Activated naive CD8-positive, alpha-beta T cell treated with anti-CD3 and anti-CD28 coated beads, Interleukin-2, amount 50 U/mL, for 24 hours (primary cell): Measurements from ENCODE around the gene CNGA1.
A peak's percentile ranks its signal among the peaks of the same experiment; 100 is the strongest.
"Not testable (repeated sequence)": the region's sequence is repeated elsewhere in the genome, so short reads cannot be mapped to it uniquely, and the experiment has no call there.

Source experiments
- ATAC-seq: fragments of 150-1000 bp; cut with Tn5 transposase; one replicate; pipeline ENCODE4 v1.10.0; 2021
- DNase-seq: peaks from one replicate; pipeline ENCODE4 v3.0.0; 2021
- H3K27ac Mint-ChIP-seq: one replicate; pipeline ENCODE4 v1.8.0; 2021; ENCODE audit warnings: mild to moderate bottlenecking, mixed read lengths
- H3K27me3 Mint-ChIP-seq: one replicate; pipeline ENCODE4 v1.8.0; 2021; ENCODE audit warnings: mixed read lengths
- H3K36me3 Mint-ChIP-seq: one replicate; pipeline ENCODE4 v1.8.0; 2021; ENCODE audit warnings: low read depth, mixed read lengths
- H3K4me1 Mint-ChIP-seq: one replicate; pipeline ENCODE4 v1.8.0; 2021; ENCODE audit warnings: mixed read lengths
- H3K4me3 Mint-ChIP-seq: one replicate; pipeline ENCODE4 v1.8.0; 2021; ENCODE audit warnings: mild to moderate bottlenecking, moderate library complexity, mixed read lengths
- H3K9me3 Mint-ChIP-seq: one replicate; pipeline ENCODE4 v1.8.0; 2021; ENCODE audit warnings: mixed read lengths

The CNGA1 gene

GRCh38 chr4:47968847-47969246 is 47.6 kb downstream of the CNGA1 start:
- H3K4me3 Mint-ChIP-seq: no peak overlapping the region

GRCh38 chr4:47954677-47955076 is 61.8 kb downstream of the CNGA1 start:
- DNase-seq (no peak), ATAC-seq (no peak)
- H3K27ac Mint-ChIP-seq: no peak overlapping the region
- H3K27me3 Mint-ChIP-seq: peaks cover 4% of the 10 kb centered on the region
- H3K4me3 Mint-ChIP-seq: no peak overlapping the region
- no peaks in the 10 kb centered on the region for H3K36me3 Mint-ChIP-seq
- no peaks in the 10 kb centered on the region for H3K9me3 Mint-ChIP-seq
- no peaks in the 10 kb centered on the region for H3K4me1 Mint-ChIP-seq

More at GRCh38 chr4:47968847-47969246, 47.6 kb downstream of the CNGA1 start:
- Mint-ChIP-seq H3K9me3 (peaks cover 4% of the 10 kb centered on the region), H3K36me3 (no peaks in the 10 kb centered on the region), H3K4me1 (no peaks in the 10 kb centered on the region), H3K27me3 (peaks cover 4% of the 10 kb centered on the region), H3K27ac (no peak overlapping the region)
- no peak for DNase-seq
- ATAC-seq: no peak

- ATAC-seq: no peak
- Mint-ChIP-seq H3K36me3 (no peaks in the 10 kb centered on the region), H3K27ac (no peak overlapping the region), H3K27me3 (peaks cover 4% of the 10 kb centered on the region), H3K4me1 (no peaks in the 10 kb centered on the region), H3K9me3 (no peaks in the 10 kb centered on the region), H3K4me3 (no peak overlapping the region)
- no peak for DNase-seq
Measured at GRCh38 chr4:47954245-47954644, 62.2 kb downstream of the CNGA1 start.

GRCh38 chr4:47945930-47946726 is 70.4 kb downstream of the CNGA1 start:
- Mint-ChIP-seq H3K9me3 (no peaks in the 10 kb centered on the region), H3K4me1 (no peaks in the 10 kb centered on the region)

GRCh38 chr4:47942081-47942819 is 74.2 kb downstream of the CNGA1 start:
- Mint-ChIP-seq H3K36me3 (no peaks in the 10 kb centered on the region), H3K4me3 (no peak overlapping the region), H3K9me3 (no peaks in the 10 kb centered on the region), H3K4me1 (no peaks in the 10 kb centered on the region), H3K27ac (no peak overlapping the region), H3K27me3 (peaks cover 3% of the 10 kb centered on the region)
- no peak for ATAC-seq
- DNase-seq: no peak

More at GRCh38 chr4:47945930-47946726, 70.4 kb downstream of the CNGA1 start:
- DNase-seq (no peak), ATAC-seq (no peak)
- Mint-ChIP-seq H3K27me3 (peaks cover 2% of the 10 kb centered on the region), H3K27ac (no peak overlapping the region), H3K4me3 (no peak overlapping the region), H3K36me3 (no peaks in the 10 kb centered on the region)

- DNase-seq (no peak), ATAC-seq (no peak)
- Mint-ChIP-seq H3K4me1 (no peaks in the 10 kb centered on the region), H3K27me3 (peaks cover 3% of the 10 kb centered on the region), H3K27ac (no peak overlapping the region), H3K4me3 (no peak overlapping the region), H3K36me3 (no peaks in the 10 kb centered on the region), H3K9me3 (no peaks in the 10 kb centered on the region)
Measured at GRCh38 chr4:47939456-47939855, 77.0 kb downstream of the CNGA1 start.

- no peak for ATAC-seq
- Mint-ChIP-seq H3K9me3 (no peaks in the 10 kb centered on the region), H3K4me3 (no peak overlapping the region), H3K27me3 (peaks cover 3% of the 10 kb centered on the region), H3K4me1 (no peaks in the 10 kb centered on the region), H3K27ac (no peak overlapping the region), H3K36me3 (no peaks in the 10 kb centered on the region)
- DNase-seq: no peak
Measured at GRCh38 chr4:47936336-47936735, 80.1 kb downstream of the CNGA1 start.

DNA sequence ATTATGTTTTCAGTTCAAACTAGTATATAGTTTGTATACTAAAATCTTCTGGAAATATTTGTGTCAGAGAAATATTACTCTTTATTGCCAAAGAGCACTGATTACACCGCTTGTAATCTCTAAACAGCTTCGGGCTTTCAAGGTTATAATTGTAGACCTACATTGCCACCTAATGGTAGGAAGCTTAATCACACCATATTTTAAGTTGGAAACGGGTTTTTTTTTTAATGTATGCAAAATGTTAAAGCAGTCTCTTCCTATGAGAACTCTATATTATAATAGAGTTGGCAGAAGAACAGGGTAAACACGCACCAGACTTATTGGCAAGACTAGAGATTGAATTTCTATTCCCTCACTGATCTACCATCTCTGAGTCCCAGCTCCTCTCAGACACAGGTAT is 82.6 kb downstream of the CNGA1 start:
- H3K27me3 Mint-ChIP-seq: peaks cover 3% of the 10 kb centered on the region
- DNase-seq (no peak), ATAC-seq (no peak)
- peaks cover 2% of the 10 kb centered on the region for H3K4me1 Mint-ChIP-seq
- no peak overlapping the region for H3K4me3 Mint-ChIP-seq
- no peaks in the 10 kb centered on the region for H3K36me3 Mint-ChIP-seq
- H3K27ac Mint-ChIP-seq: no peak overlapping the region
- H3K9me3 Mint-ChIP-seq: no peaks in the 10 kb centered on the region

DNA sequence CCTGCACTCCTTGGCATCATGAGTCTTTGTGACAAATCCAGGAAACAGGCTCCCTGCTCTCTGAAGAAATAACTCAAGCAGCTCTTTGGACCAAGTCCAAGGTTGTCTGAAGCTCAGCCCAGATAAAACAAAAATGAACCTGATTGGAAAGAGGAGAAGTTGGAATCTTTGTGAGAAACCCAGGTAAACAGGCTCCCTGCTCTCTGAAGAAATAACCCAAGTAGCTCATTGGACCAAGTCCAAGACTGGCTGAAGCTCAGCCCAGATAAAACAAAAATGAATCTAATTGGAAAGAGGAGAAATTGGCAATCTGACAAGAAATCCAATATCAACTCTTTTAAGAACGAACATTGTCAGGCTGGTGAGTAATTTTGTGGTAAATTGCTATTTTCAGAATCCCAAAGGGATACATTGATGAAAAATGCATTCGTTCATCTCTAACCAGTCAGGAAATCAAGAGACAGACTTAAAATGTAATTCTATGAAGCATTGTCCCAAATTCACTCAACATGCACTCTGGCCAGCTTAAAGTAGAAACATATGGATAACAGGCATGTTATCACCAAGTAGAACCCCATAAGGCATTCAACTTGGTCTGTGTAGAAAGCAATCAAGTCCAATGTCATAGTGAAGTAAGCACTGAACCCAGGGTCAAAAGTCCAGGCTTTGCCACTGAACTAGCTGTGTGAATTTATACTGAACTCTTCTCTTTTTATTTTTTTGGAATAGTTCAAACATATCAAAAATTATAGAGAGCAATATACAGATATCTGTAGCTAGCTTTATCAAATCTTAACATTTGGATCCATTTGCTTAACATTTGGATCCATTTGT is 85.3 kb downstream of the CNGA1 start:
- H3K27ac Mint-ChIP-seq: no peak overlapping the region
- no peak overlapping the region for H3K4me3 Mint-ChIP-seq
- H3K36me3 Mint-ChIP-seq: no peaks in the 10 kb centered on the region
- H3K27me3 Mint-ChIP-seq: peaks cover 5% of the 10 kb centered on the region
- no peak for ATAC-seq
- H3K9me3 Mint-ChIP-seq: no peaks in the 10 kb centered on the region
- peaks cover 6% of the 10 kb centered on the region for H3K4me1 Mint-ChIP-seq
- no peak for DNase-seq

DNA sequence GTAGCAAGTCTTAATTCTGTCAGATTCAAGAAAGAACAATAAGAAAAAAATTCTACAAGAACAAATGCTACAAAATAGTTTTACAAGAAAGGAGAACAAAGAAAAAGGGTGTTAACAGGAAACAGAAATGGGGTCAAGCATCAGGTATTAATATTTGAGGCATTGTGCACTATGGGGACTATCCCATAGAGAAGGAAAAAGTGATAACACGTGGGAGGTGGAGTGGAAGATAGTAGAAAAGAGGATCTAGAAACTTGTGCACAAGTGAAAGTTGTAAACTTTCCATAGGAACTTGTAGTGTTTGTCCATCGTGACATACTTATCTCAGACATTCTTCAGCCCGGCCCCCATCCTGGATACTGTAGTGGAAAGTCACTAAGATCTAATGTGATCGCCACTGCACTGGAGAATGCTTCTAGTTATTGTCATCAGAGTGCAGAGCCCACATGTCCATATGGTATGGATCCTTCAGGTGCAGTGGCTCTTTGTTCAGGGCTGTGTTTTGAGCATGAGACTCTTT is 86.7 kb downstream of the CNGA1 start:
- H3K27ac Mint-ChIP-seq: no peak overlapping the region
- no peaks in the 10 kb centered on the region for H3K36me3 Mint-ChIP-seq
- H3K27me3 Mint-ChIP-seq: peaks cover 11% of the 10 kb centered on the region
- no peak for DNase-seq
- no peaks in the 10 kb centered on the region for H3K9me3 Mint-ChIP-seq
- no peak for ATAC-seq
- H3K4me3 Mint-ChIP-seq: no peak overlapping the region
- H3K4me1 Mint-ChIP-seq: peaks cover 6% of the 10 kb centered on the region

DNA sequence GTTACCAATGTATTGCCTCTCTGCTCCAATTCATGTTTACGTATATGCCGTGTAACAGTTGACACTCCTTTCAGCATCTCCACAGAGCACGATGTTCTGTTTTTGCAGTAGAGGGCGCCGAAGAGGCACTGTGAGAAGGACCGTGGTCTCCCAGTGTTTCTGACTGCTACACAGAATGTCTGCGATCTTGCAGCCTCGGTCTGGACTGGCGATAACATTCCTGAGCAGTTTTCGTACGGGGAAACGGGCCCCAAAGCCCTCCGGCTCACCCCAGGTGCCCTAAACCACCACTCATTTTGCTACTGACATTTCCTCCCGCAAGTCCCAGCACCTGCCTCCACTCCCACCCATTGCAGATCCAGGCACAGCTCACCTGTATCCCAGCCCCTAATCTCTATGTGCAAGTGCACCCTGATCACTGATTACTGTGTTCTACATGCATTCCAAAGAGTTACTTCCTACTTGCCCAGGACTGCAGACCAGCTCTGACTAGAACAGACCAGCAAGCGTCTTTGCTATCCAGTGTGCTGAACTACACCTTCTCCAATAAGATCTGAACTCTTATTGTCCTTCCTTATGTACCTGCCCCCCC is 89.7 kb downstream of the CNGA1 start:
- Mint-ChIP-seq H3K27ac (no peak overlapping the region), H3K36me3 (no peaks in the 10 kb centered on the region), H3K4me1 (peaks cover 6% of the 10 kb centered on the region), H3K27me3 (peaks cover 11% of the 10 kb centered on the region), H3K9me3 (no peaks in the 10 kb centered on the region), H3K4me3 (peak overlapping the region; percentile 33)
- ATAC-seq (peak; percentile 96), DNase-seq (peak; percentile 54)

DNA sequence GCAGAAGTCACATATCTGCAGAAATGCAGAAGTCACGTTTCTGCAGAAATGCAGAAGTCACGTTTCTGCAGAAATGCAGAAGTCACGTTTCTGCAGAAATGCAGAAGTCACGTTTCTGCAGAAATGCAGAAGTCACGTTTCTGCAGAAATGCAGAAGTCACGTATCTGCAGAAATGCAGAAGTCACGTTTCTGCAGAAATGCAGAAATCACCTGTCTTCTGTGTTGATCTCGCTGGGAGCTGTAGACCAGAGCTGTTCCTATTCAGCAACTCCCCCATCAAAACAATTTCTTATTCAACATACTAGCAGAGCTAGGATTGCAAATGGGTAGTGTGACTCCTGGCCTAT is 93.2 kb downstream of the CNGA1 start:
- H3K9me3 Mint-ChIP-seq, H3K4me3 Mint-ChIP-seq, DNase-seq, H3K4me1 Mint-ChIP-seq, ATAC-seq, H3K27ac Mint-ChIP-seq, H3K36me3 Mint-ChIP-seq: not testable (repeated sequence)
- peaks cover 16% of the 10 kb centered on the region for H3K27me3 Mint-ChIP-seq

DNA sequence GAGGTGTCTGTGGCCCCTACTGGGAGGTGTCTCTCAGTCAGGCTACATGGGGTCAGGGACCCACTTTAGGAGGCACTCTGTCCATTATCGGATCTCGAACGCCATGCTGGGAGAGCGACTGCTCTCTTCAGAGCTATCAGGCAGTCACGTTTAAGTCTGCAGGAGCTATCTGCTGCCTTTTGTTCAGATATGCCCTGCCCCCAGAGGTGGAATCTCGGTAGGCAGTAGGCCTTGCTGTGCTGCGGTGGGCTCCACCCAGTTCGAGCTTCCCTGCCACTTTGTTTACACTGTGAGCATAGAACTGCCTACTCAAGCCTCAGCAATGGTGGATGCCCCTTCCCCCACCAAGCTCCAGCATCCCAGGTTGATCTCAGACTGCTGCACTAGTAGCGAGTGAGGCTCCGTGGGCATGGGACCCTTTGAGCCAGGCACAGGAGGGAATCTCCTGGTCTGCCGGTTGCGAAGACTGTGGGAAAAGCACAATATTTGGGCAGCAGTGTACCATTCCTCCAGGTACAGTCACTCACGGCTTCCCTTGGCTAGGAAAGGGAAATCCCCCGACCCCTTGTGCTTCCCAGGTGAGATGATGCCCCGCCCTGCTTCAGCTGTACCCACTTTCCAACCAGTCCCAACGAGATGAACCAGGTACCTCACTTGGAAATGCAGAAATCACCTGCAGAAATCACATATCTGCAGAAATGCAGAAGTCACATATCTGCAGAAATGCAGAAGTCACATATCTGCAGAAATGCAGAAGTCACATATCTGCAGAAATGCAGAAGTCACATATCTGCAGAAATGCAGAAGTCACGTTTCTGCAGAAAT is 93.8 kb downstream of the CNGA1 start:
- not testable (repeated sequence) for DNase-seq, H3K4me1 Mint-ChIP-seq, H3K9me3 Mint-ChIP-seq, H3K27ac Mint-ChIP-seq, H3K36me3 Mint-ChIP-seq, H3K4me3 Mint-ChIP-seq, ATAC-seq
- H3K27me3 Mint-ChIP-seq: peaks cover 16% of the 10 kb centered on the region
